ENCODE data around the gene CRNKL1.

CRNKL1 gene

DNA sequence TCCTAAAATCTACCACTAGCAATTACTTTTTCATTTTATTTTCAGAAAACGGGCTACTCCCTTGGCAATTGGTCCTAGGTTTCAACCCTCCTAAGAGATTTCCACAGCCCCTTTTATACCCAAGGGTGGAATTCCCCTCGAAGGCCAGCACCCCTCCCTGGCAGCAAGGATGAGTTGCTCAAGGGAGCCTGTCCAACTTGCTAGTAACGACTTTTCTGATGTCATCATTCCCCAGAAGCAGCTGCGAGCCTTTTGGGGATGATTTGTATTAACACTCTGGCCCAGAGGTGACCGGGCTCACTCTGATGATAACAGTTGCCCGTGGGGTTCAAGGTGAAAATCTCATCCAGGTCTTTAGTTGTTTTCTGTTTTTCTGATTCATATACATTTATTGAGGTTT is 65.8 kb downstream of the CRNKL1 start:
- no peak for DNase-seq (ENCODE audit: low read depth in 1 of 2, low spot score in 1 of 2)

Data from stimulated activated CD4-positive, alpha-beta T cell treated with anti-CD3 and anti-CD28 coated beads, Interleukin-15, amount 100 ng/mL, for 1 hour (primary cell).